K562 (cell line): ENCODE results near the gene SLC22A15. TPM values are rescaled to one million over a fixed set of nuclear protein-coding genes. Genes with fewer than 3 reads are reported as not detected.

Source experiments
- ATAC-seq: fragments of 200-7000 bp; cut with Tn5 transposase; 3 replicates; pipeline ENCODE4 v1.9.1; 2020; ENCODE audit warnings: moderate library complexity
- BruUV-seq: library from RNA; stranded (reverse); fragments of 400-500 nt; replicated peaks from 2 replicates; lab custom pipeline; 2021; lab: Mats Ljungman, UMichigan
- CTCF ChIA-PET: fragments of 300-600 bp; formaldehyde crosslinking; extraction: SDS; loops from one replicate; lab custom pipeline; 2021; ENCODE audit warnings: low intra/inter-chr PET ratio; lab: Yijun Ruan, JAX
- POLR2A ChIA-PET: fragments of 300-600, 350-650 bp; sonication (Branson Sonifier 250); formaldehyde crosslinking; extraction: SDS; loops from one replicate; lab custom pipeline; 2021; ENCODE audit warnings: antibody characterized with exemption, inconsistent platforms; lab: Yijun Ruan, JAX
- DNase-seq, 4 experiments: peaks; one replicate each; pipeline versions ENCODE4 v3.0.0 to v3.0.0-alpha.2; 2011 to 2018; ENCODE audit warnings: low spot score in 3 of 4, mixed read lengths in 3 of 4; ENCODE audit errors: extremely low read depth in 1 of 4
- FAIRE-seq: peaks from 2 replicates; lab custom pipeline; 2011; peaks lifted over from hg19 to GRCh38; lab: Jason Lieb, UNC
- H2AFZ ChIP-seq: 2 replicates; pipeline ENCODE4 v1.6.0; 2011; ENCODE audit warnings: low read depth, low read length, control low read depth, inconsistent platforms
- H3K27ac ChIP-seq: fragments of 200-600 bp; 3 replicates; pipeline ENCODE4 v1.8.0; 2011; ENCODE audit warnings: low read depth, mild to moderate bottlenecking, control low read depth, inconsistent platforms, low read length, moderate library complexity, mixed read lengths; ENCODE audit errors: extremely low read depth
- H3K27me3 ChIP-seq, 2 experiments: fragments of 300-600 bp in 1 of 2; 2 replicates in 1 of 2; 3 replicates in 1 of 2; pipeline versions ENCODE4 v1.6.0 to v1.8.0; 2011; ENCODE audit warnings: inconsistent platforms in 2 of 2, low read length in 2 of 2, mild to moderate bottlenecking in 1 of 2, mixed read lengths in 1 of 2, moderate library complexity in 1 of 2; ENCODE audit not compliant: control insufficient read depth in 2 of 2, insufficient read depth in 2 of 2
- H3K36me3 ChIP-seq: fragments of 300-600 bp; 3 replicates; pipeline ENCODE4 v1.8.0; 2011; ENCODE audit warnings: mild to moderate bottlenecking, low read length, inconsistent platforms; ENCODE audit not compliant: control insufficient read depth, insufficient read depth
- H3K4me1 ChIP-seq, 2 experiments: fragments of 200-600 bp in 1 of 2; replicated peaks in 1 of 2; 2 replicates in 1 of 2; 3 replicates in 1 of 2; pipeline versions ENCODE4 v1.5.1 to v1.8.0; 2011; ENCODE audit warnings: inconsistent platforms in 2 of 2, low read length in 2 of 2, mild to moderate bottlenecking in 1 of 2, mixed read lengths in 1 of 2, moderate library complexity in 1 of 2; ENCODE audit not compliant: control insufficient read depth in 2 of 2, insufficient read depth in 2 of 2
- H3K4me2 ChIP-seq: 2 replicates; pipeline ENCODE4 v1.6.1; 2011; ENCODE audit warnings: low read length, control low read depth, inconsistent platforms, mixed read lengths; ENCODE audit not compliant: insufficient read depth
- H3K4me3 ChIP-seq: fragments of 200-600 bp; sonication (generic), shearing (Covaris generic); 2 replicates; pipeline ENCODE4 v1.5.1; 2016; ENCODE audit warnings: control low read depth, inconsistent platforms
- H3K79me2 ChIP-seq: fragments of 200-600 bp; 3 replicates; pipeline ENCODE4 v1.8.0; 2011; ENCODE audit warnings: low read length, inconsistent platforms; ENCODE audit not compliant: control insufficient read depth, insufficient read depth
- H3K9ac ChIP-seq, 2 experiments: 2 replicates each; pipeline versions ENCODE4 v1.6.0 to v1.6.1; 2011; ENCODE audit warnings: low read depth in 2 of 2, low read length in 2 of 2, control low read depth in 1 of 2, inconsistent platforms in 1 of 2, mild to moderate bottlenecking in 1 of 2, mixed read lengths in 1 of 2; ENCODE audit not compliant: insufficient read depth in 1 of 2
- H3K9me1 ChIP-seq: one replicate; pipeline ENCODE4 v1.6.0; 2011; ENCODE audit warnings: inconsistent platforms, mild to moderate bottlenecking, low read length, moderate library complexity; ENCODE audit not compliant: control insufficient read depth, insufficient read depth
- H3K9me3 ChIP-seq: replicated peaks from 2 replicates; pipeline ENCODE4 v1.5.1; 2011; ENCODE audit warnings: low read depth, low read length, inconsistent platforms; ENCODE audit not compliant: control insufficient read depth, insufficient read depth
- H4K20me1 ChIP-seq: replicated peaks from 2 replicates; pipeline ENCODE4 v1.6.1; 2011; ENCODE audit warnings: low read length, inconsistent platforms, mixed read lengths; ENCODE audit not compliant: control insufficient read depth, insufficient read depth
- BRCA1 ChIP-seq, 2 experiments: fragments of 450-650 bp in 1 of 2; sonication (generic) in 1 of 2; formaldehyde crosslinking in 1 of 2; IDR thresholded peaks; 2 replicates each; pipeline versions ENCODE4 v1.5.0 to v1.6.1; 2017 to 2020; ENCODE audit warnings: mild to moderate bottlenecking in 1 of 2, missing genetic modification reagents in 1 of 2
- C11orf30 ChIP-seq: fragments of 450-650 bp; IDR thresholded peaks from 2 replicates; pipeline ENCODE4 v1.6.1; 2016; ENCODE audit warnings: low read depth, mild to moderate bottlenecking
- CBX1 ChIP-seq: sonication (generic); IDR thresholded peaks from 2 replicates; pipeline ENCODE4 v1.6.1; 2016; ENCODE audit warnings: antibody characterized with exemption, low read depth, mild to moderate bottlenecking
- EHMT2 ChIP-seq: fragments of 450-650 bp; IDR thresholded peaks from 2 replicates; pipeline ENCODE4 v1.6.1; 2018; ENCODE audit warnings: antibody characterized with exemption
- ETV5 ChIP-seq: sonication (generic); formaldehyde crosslinking; IDR thresholded peaks from 2 replicates; pipeline ENCODE4 v1.4.0; 2020; ENCODE audit warnings: low read depth, mild to moderate bottlenecking, missing genetic modification reagents
- ETV6 ChIP-seq, 3 experiments: fragments of 150-350 bp in 1 of 3; sonication (generic) in 1 of 3; formaldehyde crosslinking in 1 of 3; IDR thresholded peaks; 2 replicates each; pipeline versions ENCODE4 v1.6.1 to v1.8.0; 2014 to 2022; ENCODE audit warnings: borderline replicate concordance in 2 of 3, low read depth in 2 of 3, antibody characterized with exemption in 1 of 3, low read length in 1 of 3, mild to moderate bottlenecking in 1 of 3, missing genetic modification reagents in 1 of 3
- FOXA3 ChIP-seq, 2 experiments: fragments of 450-650 bp in 1 of 2; sonication (generic) in 1 of 2; formaldehyde crosslinking; IDR thresholded peaks in 1 of 2; conservative IDR thresholded peaks in 1 of 2; 2 replicates each; pipeline versions ENCODE4 v1.4.0 to v1.8.0; 2020 to 2022; ENCODE audit warnings: mild to moderate bottlenecking in 2 of 2, missing genetic modification reagents in 1 of 2
- GATA2 ChIP-seq: sonication (generic); formaldehyde crosslinking; IDR thresholded peaks from 2 replicates; pipeline ENCODE4 v1.4.0; 2020; ENCODE audit warnings: mild to moderate bottlenecking, missing genetic modification reagents
- NCOA2 ChIP-seq, 2 experiments: fragments of 450-650 bp; IDR thresholded peaks; 2 replicates each; pipeline ENCODE4 v1.6.1; 2018; ENCODE audit warnings: mild to moderate bottlenecking in 2 of 2, moderate library complexity in 1 of 2; ENCODE audit not compliant: partially characterized antibody in 2 of 2
- NR2C1 ChIP-seq, 2 experiments: fragments of 450-650 bp; IDR thresholded peaks; 2 replicates each; pipeline ENCODE4 v1.6.1; 2017; ENCODE audit warnings: mild to moderate bottlenecking in 2 of 2, antibody characterized with exemption in 1 of 2, inconsistent platforms in 1 of 2, missing compliant biosample characterization in 1 of 2, missing genetic modification characterization in 1 of 2
- RBM34 ChIP-seq: fragments of 200-400 bp; formaldehyde crosslinking; IDR thresholded peaks from 2 replicates; pipeline ENCODE4 v1.6.1; 2018; ENCODE audit warnings: low read length, borderline replicate concordance; ENCODE audit not compliant: insufficient read depth
- STAT5A ChIP-seq: IDR thresholded peaks from 2 replicates; pipeline ENCODE4 v1.6.1; 2012; ENCODE audit warnings: low read length, inconsistent platforms, borderline replicate concordance
- ZBTB17 ChIP-seq: fragments of 450-650 bp; formaldehyde crosslinking; IDR thresholded peaks from 2 replicates; pipeline ENCODE4 v1.4.0; 2020; ENCODE audit warnings: mild to moderate bottlenecking
- ZNF197 ChIP-seq: fragments of 200-800 bp; sonication (Bioruptor generic); IDR thresholded peaks from 2 replicates; pipeline ENCODE4 v1.6.1; 2016; ENCODE audit warnings: low read depth, missing genetic modification characterization, missing compliant biosample characterization
- ZNF436 ChIP-seq: fragments of 250-450, 450-650 bp; sonication (Bioruptor Pico); formaldehyde crosslinking; IDR thresholded peaks from 2 replicates; pipeline ENCODE4 v1.7.0; 2020; ENCODE audit warnings: mild to moderate bottlenecking
- WGBS: fragments of 100-300 bp; shearing (Covaris generic); methylation state at CpG from one replicate; pipeline ENCODE4 v1.1.6; 2016; ENCODE audit warnings: low coverage, mixed read lengths; ENCODE audit not compliant: insufficient coverage; ENCODE audit errors: missing lambda C conversion rate; 5-methylcytosine and 5-hydroxymethylcytosine counted together
- in situ Hi-C: fragments of 300-500 bp; cut with MboI; formaldehyde crosslinking; loops from 4 replicates; pipeline ENCODE4 v1.15.0; 2018; ENCODE audit warnings: inconsistent platforms, mixed read lengths
- intact Hi-C: fragments of 100-400 bp; cut with micrococcal nuclease; formaldehyde crosslinking; loops from 2 replicates; pipeline ENCODE4 v1.14.2; 2022
- polyA plus RNA-seq, 8 experiments: library from polyadenylated mRNA; depleted of rRNA in 4 of 8; stranded (reverse) in 5 of 8; unstranded in 3 of 8; fragments of >200 nt; fragmentation: Nextera tagmentation in 2 of 8; fragmentation: Illumina TruSeq in 1 of 8; extraction: Ambion mirVana in 2 of 8; extraction: Trizol in 1 of 8; gene quantifications; 2 replicates each; pipeline versions ENCODE4 v1.2.1 to v1.2.3, GENCODE V29; 2011 to 2014; ENCODE audit warnings: inconsistent platforms in 1 of 8, missing spikeins in 1 of 8
- total RNA-seq, 7 experiments: library from RNA; depleted of rRNA in 6 of 7; stranded (reverse); fragments of >200 nt in 6 of 7; fragmentation: Illumina TruSeq in 2 of 7; extraction: Trizol in 2 of 7; gene quantifications; 2 replicates each; pipeline versions ENCODE4 v1.2.1 to v1.2.3, GENCODE V29; 2011 to 2021; ENCODE audit warnings: low replicate concordance in 1 of 7
- TF ChIP-seq, protein P1 (sequence below): fragments of 450-650 bp; formaldehyde crosslinking; conservative IDR thresholded peaks from 2 replicates; pipeline ENCODE4 v1.4.0; 2022; ENCODE audit warnings: mild to moderate bottlenecking, missing genetic modification characterization

The SLC22A15 gene
- total and polyA plus RNA-seq, 9 of the 15 experiments (the other 6 are each of a cell fraction or from before 2014, with no cell fraction given): 0.24 to 2.7 (median 1.2) TPM

DNA sequence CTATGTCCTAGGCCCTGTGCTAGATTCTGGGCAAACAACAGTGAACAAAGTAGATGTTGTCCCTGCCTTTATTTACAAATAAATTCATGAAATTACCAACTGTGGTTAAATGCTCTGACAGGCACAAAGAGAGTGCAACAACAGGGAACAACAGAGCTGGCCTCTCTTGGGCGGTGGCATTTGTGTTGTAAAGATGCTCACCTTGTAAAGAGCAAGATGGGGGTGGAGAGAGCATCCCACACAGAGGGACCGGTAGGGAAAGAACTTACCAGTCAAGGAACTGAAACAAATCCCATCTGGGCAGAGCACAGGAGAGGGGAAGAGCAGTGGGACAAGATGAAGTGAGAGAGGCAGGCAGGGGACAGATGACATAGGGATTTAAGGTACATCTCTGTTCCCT is 21.6 kb upstream of the SLC22A15 start (continued):
- TF ChIP-seq NR2C1 (IDR thresholded peaks at IDR 0.05) (no peak), NR2C1 (tag; IDR thresholded peaks at IDR 0.05) (no peak), ZNF436 (CRISPR knock-in tag) (no peak), ETV6 (IDR thresholded peaks at IDR 0.05; ENCODE audit: borderline replicate concordance in 1 of 2, low read depth in 2 of 2, low read length in 1 of 2) (no peak), ETV6 (CRISPR knock-in tag; IDR thresholded peaks at IDR 0.05; ENCODE audit: borderline replicate concordance) (no peak), GATA2 (no peak), FOXA3 (CRISPR knock-in tag; conservative IDR thresholded peaks at IDR 0.05 in 1 of 2, IDR thresholded peaks at IDR 0.05 in 1 of 2) (no peak), ZNF197 (CRISPR knock-in tag) (no peak)

DNA sequence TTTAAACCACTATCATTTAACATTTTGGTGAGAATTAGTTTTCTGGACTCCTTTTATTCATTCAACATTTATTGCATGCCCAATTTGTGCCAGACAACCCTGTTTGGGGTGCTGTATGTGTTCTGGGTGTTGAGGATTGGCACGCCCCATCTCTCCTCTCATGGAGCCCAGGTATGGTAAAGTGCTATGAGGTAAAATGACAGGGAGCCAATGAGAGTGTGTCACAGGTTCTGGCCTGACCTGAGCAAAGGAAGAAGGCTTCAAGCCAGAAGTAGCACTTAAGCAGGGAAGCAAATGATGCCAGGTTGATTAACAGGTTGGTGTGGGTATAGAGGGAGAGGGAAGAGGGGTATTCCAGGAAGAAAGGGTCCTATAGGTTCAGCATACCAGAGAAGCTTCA is 21.1 kb upstream of the SLC22A15 start:
- H3K9ac ChIP-seq: no peak overlapping the region
- CTCF ChIA-PET: no interaction called here
- TF ChIP-seq BRCA1 (IDR thresholded peaks at IDR 0.05): no peak
- no peak for TF ChIP-seq BRCA1 (CRISPR knock-in tag; IDR thresholded peaks at IDR 0.05)
- no peak for TF ChIP-seq ETV5 (CRISPR knock-in tag)
- TF ChIP-seq EHMT2: no peak
- no peak for TF ChIP-seq CBX1
- no peak for TF ChIP-seq STAT5A
- no peak for TF ChIP-seq C11orf30
- no peak for TF ChIP-seq RBM34
- no peak for TF ChIP-seq NCOA2 (IDR thresholded peaks at IDR 0.05; ENCODE audit: partially characterized antibody in 2 of 2)
- TF ChIP-seq ZBTB17 (CRISPR knock-in tag): no peak
- TF ChIP-seq, protein P1, sequence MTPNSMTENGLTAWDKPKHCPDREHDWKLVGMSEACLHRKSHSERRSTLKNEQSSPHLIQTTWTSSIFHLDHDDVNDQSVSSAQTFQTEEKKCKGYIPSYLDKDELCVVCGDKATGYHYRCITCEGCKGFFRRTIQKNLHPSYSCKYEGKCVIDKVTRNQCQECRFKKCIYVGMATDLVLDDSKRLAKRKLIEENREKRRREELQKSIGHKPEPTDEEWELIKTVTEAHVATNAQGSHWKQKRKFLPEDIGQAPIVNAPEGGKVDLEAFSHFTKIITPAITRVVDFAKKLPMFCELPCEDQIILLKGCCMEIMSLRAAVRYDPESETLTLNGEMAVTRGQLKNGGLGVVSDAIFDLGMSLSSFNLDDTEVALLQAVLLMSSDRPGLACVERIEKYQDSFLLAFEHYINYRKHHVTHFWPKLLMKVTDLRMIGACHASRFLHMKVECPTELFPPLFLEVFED (CRISPR knock-in tag): no peak

More for the DNA sequence above, 21.1 kb upstream of the SLC22A15 start:
- Histone ChIP-seq H3K4me3 (no peak overlapping the region), H4K20me1 (no peaks in the 10 kb centered on the region), H2AFZ (no peak overlapping the region), H3K9me3 (no peaks in the 10 kb centered on the region), H3K9me1 (no peaks in the 10 kb centered on the region), H3K36me3 (no peaks in the 10 kb centered on the region), H3K27me3 (no peaks in the 10 kb centered on the region; a peak in 1 of 5 replicates), H3K27ac (no peak overlapping the region), H3K4me1 (no peaks in the 10 kb centered on the region), H3K79me2 (no peaks in the 10 kb centered on the region), H3K4me2 (no peak overlapping the region)
- ATAC-seq (no peak), FAIRE-seq (no peak), DNase-seq (no peak)
- intact Hi-C loops (no loop called here), in situ Hi-C loops (no loop called here)
- BruUV-seq: no TSS peak
- POLR2A ChIA-PET: interaction anchor here (0.7 kb wide), 1 partner anchor 19 kb away, joined by 3 read pairs; no protein-coding TSS in a partner anchor
- 0% methylated on average over 1 of the region's 1 CpG for WGBS
